ENCODE results near the gene REM2. TPM values are rescaled to one million over a fixed set of nuclear protein-coding genes. Genes with fewer than 3 reads are reported as not detected.

The REM2 gene
- total RNA-seq, 2 experiments from 2014 or later, result 1.5 to 5.7 TPM

- no peak for TF ChIP-seq CTCF (conservative IDR thresholded peaks at IDR 0.05; ENCODE audit: low read length)
- TF ChIP-seq EZH2phosphoT487 (IDR thresholded peaks at IDR 0.05; ENCODE audit: borderline replicate concordance, low read depth, low read length), result no peak
- H3K4me1 ChIP-seq (ENCODE audit: insufficient read depth, low read length, poor library complexity, severe bottlenecking), result peaks cover under 1% of the 10 kb centered on the region
- no peak overlapping the region for H2AFZ ChIP-seq (ENCODE audit: low read length)
- BruUV-seq (replicated peaks), result no TSS peak
- intact Hi-C loops (cut with micrococcal nuclease; ENCODE audit: unreplicated experiment), result no loop called here
- DNase-seq (ENCODE audit: low spot score), result no peak
- ChIA-PET POLR2A (interaction anchor here (0.7 to 1.6 kb wide), 4 partner anchors 9 to 942 kb away, joined by 3 to 7 read pairs (median 4); no protein-coding TSS in a partner anchor), CTCF (ENCODE audit: unreplicated experiment) (no interaction called here)
- no peak overlapping the region for H3K4me2 ChIP-seq (ENCODE audit: low read length)
- no peaks in the 10 kb centered on the region for H3K79me2 ChIP-seq (ENCODE audit: insufficient read depth, low read depth, low read length)
- no peak overlapping the region for H3K27ac ChIP-seq (ENCODE audit: low read depth, low read length, poor library complexity, severe bottlenecking)
- H3K9me3 ChIP-seq (ENCODE audit: low read length), result no peaks in the 10 kb centered on the region
- no peaks in the 10 kb centered on the region for H3K9me2 ChIP-seq (ENCODE audit: insufficient read depth, low read length)
- no peak overlapping the region for H3K4me3 ChIP-seq (ENCODE audit: low read depth, low read length, poor library complexity, severe bottlenecking)
- no peaks in the 10 kb centered on the region for H4K20me1 ChIP-seq (ENCODE audit: insufficient read depth, low read length)
- H3K36me3 ChIP-seq (ENCODE audit: insufficient read depth, low read length), result peaks cover 15% of the 10 kb centered on the region
Measured at GRCh38 chr14:22935156-22935555, 52.1 kb downstream of the REM2 start.

Small RNA genes lying within 50 kb of the gene (small RNA-seq; reads per million reads assigned to genes)
- gene RF00019, result not detected

Other genes with a start within 250 kb of the REM2 start
- gene OR6J1, start 238.9 kb upstream of the REM2 start, total RNA-seq (2014; rRNA removed; shearing (Covaris generic)), result not detected in 2 replicates
- gene OR6J1, start 238.9 kb upstream of the REM2 start, total RNA-seq (2022), result not detected in 2 replicates
- 128 and 153 TPM in 2 replicates for gene OXA1L, start 116.5 kb upstream of the REM2 start, total RNA-seq (2014; rRNA removed; shearing (Covaris generic))
- 141 and 150 TPM in 2 replicates for gene OXA1L, start 116.5 kb upstream of the REM2 start, total RNA-seq (2022)
- 30.6 and 32.7 TPM in 2 replicates for gene SLC7A7, start 67.8 kb upstream of the REM2 start, total RNA-seq (2014; rRNA removed; shearing (Covaris generic))
- 50.0 and 59.2 TPM in 2 replicates for gene SLC7A7, start 67.8 kb upstream of the REM2 start, total RNA-seq (2022)
- 100 and 126 TPM in 2 replicates for gene MRPL52, start 53.3 kb upstream of the REM2 start, total RNA-seq (2014; rRNA removed; shearing (Covaris generic))
- 164 and 181 TPM in 2 replicates for gene MRPL52, start 53.3 kb upstream of the REM2 start, total RNA-seq (2022)
- gene MMP14, start 46.6 kb upstream of the REM2 start, total RNA-seq (2014; rRNA removed; shearing (Covaris generic)), result 2.8 TPM in 2 replicates
- gene MMP14, start 46.6 kb upstream of the REM2 start, total RNA-seq (2022), result 9.0 and 11.9 TPM in 2 replicates
- 19.0 and 25.5 TPM in 2 replicates for gene LRP10, start 11.5 kb upstream of the REM2 start, total RNA-seq (2014; rRNA removed; shearing (Covaris generic))
- 53.3 and 55.1 TPM in 2 replicates for gene LRP10, start 11.5 kb upstream of the REM2 start, total RNA-seq (2022)
- 81.0 and 106 TPM in 2 replicates for gene RBM23, start 35.9 kb downstream of the REM2 start, total RNA-seq (2014; rRNA removed; shearing (Covaris generic))
- gene RBM23, start 35.9 kb downstream of the REM2 start, total RNA-seq (2022), result 90.1 and 91.0 TPM in 2 replicates
- 82.2 and 93.1 TPM in 2 replicates for gene PRMT5, start 46.2 kb downstream of the REM2 start, total RNA-seq (2014; rRNA removed; shearing (Covaris generic))
- gene PRMT5, start 46.2 kb downstream of the REM2 start, total RNA-seq (2022), result 124 and 135 TPM in 2 replicates
- gene HAUS4, start 73.9 kb downstream of the REM2 start, total RNA-seq (2014; rRNA removed; shearing (Covaris generic)), result 105 and 126 TPM in 2 replicates
- 96.7 and 103 TPM in 2 replicates for gene HAUS4, start 73.9 kb downstream of the REM2 start, total RNA-seq (2022)
- 0.13 and 0.22 TPM in 2 replicates for gene AJUBA, start 99.3 kb downstream of the REM2 start, total RNA-seq (2014; rRNA removed; shearing (Covaris generic))
- gene AJUBA, start 99.3 kb downstream of the REM2 start, total RNA-seq (2022), result 0.37 and 0.88 TPM in 2 replicates
- gene C14orf93, start 126.9 kb downstream of the REM2 start, total RNA-seq (2014; rRNA removed; shearing (Covaris generic)), result 13.8 and 17.9 TPM in 2 replicates
- gene C14orf93, start 126.9 kb downstream of the REM2 start, total RNA-seq (2022), result 15.2 and 17.4 TPM in 2 replicates
- 111 and 133 TPM in 2 replicates for gene PSMB5, start 151.7 kb downstream of the REM2 start, total RNA-seq (2014; rRNA removed; shearing (Covaris generic))
- 85.5 and 122 TPM in 2 replicates for gene PSMB5, start 151.7 kb downstream of the REM2 start, total RNA-seq (2022)
- gene PSMB11, start 159.0 kb downstream of the REM2 start, total RNA-seq (2014; rRNA removed; shearing (Covaris generic)), result not detected in 2 replicates
- not detected in 2 replicates for gene PSMB11, start 159.0 kb downstream of the REM2 start, total RNA-seq (2022)
- 1.1 and 1.5 TPM in 2 replicates for gene CDH24, start 174.3 kb downstream of the REM2 start, total RNA-seq (2014; rRNA removed; shearing (Covaris generic))
- gene CDH24, start 174.3 kb downstream of the REM2 start, total RNA-seq (2022), result 0.46 and 0.51 TPM in 2 replicates
- 107 and 130 TPM in 2 replicates for gene ACIN1, start 211.9 kb downstream of the REM2 start, total RNA-seq (2014; rRNA removed; shearing (Covaris generic))
- 203 and 206 TPM in 2 replicates for gene ACIN1, start 211.9 kb downstream of the REM2 start, total RNA-seq (2022)
- gene C14orf119, start 212.3 kb downstream of the REM2 start, total RNA-seq (2014; rRNA removed; shearing (Covaris generic)), result 25.9 and 44.5 TPM in 2 replicates
- gene C14orf119, start 212.3 kb downstream of the REM2 start, total RNA-seq (2022), result 37.0 and 42.4 TPM in 2 replicates
- gene CIROP, start 221.8 kb downstream of the REM2 start, total RNA-seq (2014; rRNA removed; shearing (Covaris generic)), result not detected in 2 replicates
- not detected in 2 replicates for gene CIROP, start 221.8 kb downstream of the REM2 start, total RNA-seq (2022)
- gene CEBPE, start 236.0 kb downstream of the REM2 start, total RNA-seq (2014; rRNA removed; shearing (Covaris generic)), result 0.67 and 1.1 TPM in 2 replicates
- 2.2 and 2.3 TPM in 2 replicates for gene CEBPE, start 236.0 kb downstream of the REM2 start, total RNA-seq (2022)

Data from OCI-LY7 (cell line).